Nucleus accumbens (tissue), 56 donors: ENCODE data around the gene GNL3L.
A peak's percentile ranks its signal among the peaks of the same experiment; 100 is the strongest.
"Not testable (repeated sequence)": the region's sequence is repeated elsewhere in the genome, so short reads cannot be mapped to it uniquely, and the experiment has no call there.

Source experiments
- DNase-seq, 56 donors: peaks; one replicate each; lab custom pipeline; 2025; lab: John Stamatoyannopoulos, UW

GNL3L gene

GRCh38 chrX:54529552-54530356, at the start of gene GNL3L:
Gene GNL3L, plus strand, starts transcription at chrX:54530219. Its CDS starts 2,348 bp downstream, at chrX:54532567.
- peak; percentile 12 to 91 (median 80) for DNase-seq

- DNase-seq = no peak
Measured at GRCh38 chrX:54482839-54483593, 47.0 kb upstream of the GNL3L start.

- peak in 2 of 56 donors; percentile 1 to 9 for DNase-seq
Measured at GRCh38 chrX:54483946-54484345, 46.1 kb upstream of the GNL3L start.

- no peak for DNase-seq
Measured at GRCh38 chrX:54484666-54485065, 45.4 kb upstream of the GNL3L start.

- DNase-seq = not testable (repeated sequence)
Measured at GRCh38 chrX:54489819-54490218, 40.2 kb upstream of the GNL3L start.

GRCh38 chrX:54492340-54492739, 37.7 kb upstream of the GNL3L start:
- peak in 3 of 56 donors; percentile 2 to 8 (median 3) for DNase-seq

GRCh38 chrX:54494166-54494988, 35.6 kb upstream of the GNL3L start:
- DNase-seq = no peak

GRCh38 chrX:54494989-54495813, 34.8 kb upstream of the GNL3L start:
- peak in 10 of 56 donors; percentile 1 to 17 (median 8) for DNase-seq

GRCh38 chrX:54495814-54496516, 34.1 kb upstream of the GNL3L start, which contains the start of gene FGD1:
Gene FGD1, minus strand, starts transcription at chrX:54496234. Its CDS starts 802 bp downstream, at chrX:54495432.
- peak in 48 of 56 donors; percentile 3 to 75 (median 30) for DNase-seq

- DNase-seq = no peak
Measured at GRCh38 chrX:54496517-54496852, 33.5 kb upstream of the GNL3L start.

- no peak for DNase-seq
Measured at GRCh38 chrX:54496936-54497335, 33.1 kb upstream of the GNL3L start.

- no peak for DNase-seq
Measured at GRCh38 chrX:54509400-54509799, 20.6 kb upstream of the GNL3L start.

- DNase-seq = peak in 5 of 56 donors; percentile 5 to 30 (median 6)
Measured at GRCh38 chrX:54529151-54529550, 868 bp upstream of the GNL3L start.

GRCh38 chrX:54530357-54530900, 410 bp downstream of the GNL3L start:
- DNase-seq = no peak

- DNase-seq = no peak
Measured at GRCh38 chrX:54534271-54534670, 4.3 kb downstream of the GNL3L start.

- no peak for DNase-seq
Measured at GRCh38 chrX:54540289-54540688, 10.3 kb downstream of the GNL3L start.

- not testable (repeated sequence) for DNase-seq
Measured at GRCh38 chrX:54542239-54542638, 12.2 kb downstream of the GNL3L start.

- no peak for DNase-seq
Measured at GRCh38 chrX:54550821-54551220, 20.8 kb downstream of the GNL3L start.

- no peak for DNase-seq
Measured at GRCh38 chrX:54551801-54552200, 21.8 kb downstream of the GNL3L start.
